Breast epithelium (tissue), 3 donors: ENCODE measurements around the gene PLXNA2.

Experiments used
- CTCF ChIP-seq, 3 donors: fragments of 450-650 bp; IDR thresholded peaks; one replicate each; pipeline ENCODE4 v1.5.1; 2016 to 2017; ENCODE audit warnings: antibody characterized with exemption in 3 of 3, mild to moderate bottlenecking in 3 of 3, moderate library complexity in 3 of 3
- POLR2A ChIP-seq: fragments of 450-650 bp; IDR thresholded peaks from one replicate; pipeline ENCODE4 v1.6.1; 2016; ENCODE audit warnings: antibody characterized with exemption, mild to moderate bottlenecking, moderate library complexity

DNA sequence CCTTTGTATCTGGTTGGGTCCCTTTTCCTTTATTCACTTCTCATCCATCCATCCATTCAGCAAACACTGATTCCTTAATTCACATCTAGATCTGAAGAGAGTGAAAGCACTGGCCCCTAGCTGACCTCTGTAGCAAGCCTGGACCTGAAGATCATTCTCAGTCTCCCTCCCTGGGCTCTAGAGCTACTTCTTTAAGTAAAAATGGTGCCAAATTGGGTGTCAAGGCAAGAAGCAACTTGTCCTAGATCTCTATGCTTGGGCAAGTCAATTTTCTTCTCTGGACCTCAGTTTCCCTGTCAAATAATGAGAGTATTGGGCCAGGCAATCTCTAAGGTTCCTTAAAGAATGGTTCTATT lies 36.1 kb downstream of the PLXNA2 start:
- TF ChIP-seq CTCF (IDR thresholded peaks at IDR 0.05) (no peak), POLR2A (no peak)
